Activated T-cell treated with anti-CD3 and anti-CD28 coated beads, Interleukin-2, amount 50 U/mL, for 72 hours (primary cell): Measurements from ENCODE around the gene CENPC. TPM values are rescaled to one million over a fixed set of nuclear protein-coding genes. Genes with fewer than 3 reads are reported as not detected.

Source experiments
- total RNA-seq, 2 donors: library from RNA; stranded (reverse); gene quantifications; one replicate each; pipeline ENCODE4 v1.2.3, GENCODE V29; 2022

The CENPC gene
- total RNA-seq, 2 donors from 2014 or later: 42.8 to 44.7 TPM

Other genes starting within 250 kb of the CENPC start
- 10 to 100 TPM in 1 of 2 donors, 1 to 10 TPM in 1; 9.6 to 22.0 TPM for gene STAP1, start 13.2 kb upstream of the CENPC start, total RNA-seq
- 10 to 100 TPM; 88.4 to 98.6 TPM for gene UBA6, start 155.7 kb upstream of the CENPC start, total RNA-seq
- gene GNRHR, start 208.9 kb upstream of the CENPC start, total RNA-seq: not detected